Mesenteric fat pad (tissue), 1 donor: ENCODE data around the gene RPL7A. TPM values are rescaled to one million over a fixed set of nuclear protein-coding genes. Genes with fewer than 3 reads are reported as not detected.
A peak's percentile ranks its signal among the peaks of the same experiment; 100 is the strongest.

Experiments
- DNase-seq: peaks from one replicate; pipeline ENCODE4 v3.0.0-alpha.2; 2020; ENCODE audit warnings: low spot score
- long read RNA-seq: library from polyadenylated mRNA; unstranded; transcript quantifications from one replicate; pipeline ENCODE4 v2.0.0, GENCODE V29; 2020
- total RNA-seq: library from RNA; stranded (reverse); fragmentation: NEBNext Ultra II Directional; extraction: Animal tissue kit (Norgen Biotek cat#: 25700); gene quantifications from one replicate; pipeline ENCODE4 v1.2.1, GENCODE V29; 2021
- donor health status: DM: yes; HTN: yes; CAD: no.

Gene RPL7A
- total RNA-seq = 1,535 TPM
- long read RNA-seq, transcript RPL7A-202 (8 exons, 891 nt) = major isoform, 293 of 497 reads
- long read RNA-seq, partial matches to known transcripts = 171 of 497 reads
- long read RNA-seq, other reads (novel, unspliced or antisense) = 26 of 497 reads

GRCh38 chr9:133347985-133348717, at the start of gene RPL7A, which contains the start of gene MED22:
Gene RPL7A, plus strand, starts transcription at chr9:133348218. Its CDS starts 26 bp downstream, at chr9:133348244.
Gene MED22, minus strand, starts transcription at chr9:133348131. Its CDS starts 1,469 bp downstream, at chr9:133346662.
- peak; percentile 94 for DNase-seq

- DNase-seq = peak; percentile 12
These were observed 48.0 kb upstream of the RPL7A start for GRCh38 chr9:133299996-133300395.

- DNase-seq = peak; percentile 67
These were observed 46.5 kb upstream of the RPL7A start for GRCh38 chr9:133301253-133302230.

- peak; percentile 68 for DNase-seq
These were observed 44.5 kb upstream of the RPL7A start for GRCh38 chr9:133303266-133304157.

GRCh38 chr9:133304158-133304470, 43.9 kb upstream of the RPL7A start:
- DNase-seq = peak; percentile 75

- peak; percentile 84 for DNase-seq
These were observed 43.3 kb upstream of the RPL7A start for GRCh38 chr9:133304477-133305377.

GRCh38 chr9:133305731-133306130, 42.3 kb upstream of the RPL7A start:
- peak; percentile 67 for DNase-seq

- DNase-seq = peak; percentile 69
These were observed 41.5 kb upstream of the RPL7A start for GRCh38 chr9:133306242-133307204.

GRCh38 chr9:133307301-133307700, 40.7 kb upstream of the RPL7A start:
- no peak for DNase-seq

- DNase-seq = no peak
These were observed 38.4 kb upstream of the RPL7A start for GRCh38 chr9:133309608-133310007.

- DNase-seq = no peak
These were observed 32.0 kb upstream of the RPL7A start for GRCh38 chr9:133315997-133316396.

- peak; percentile 64 for DNase-seq
These were observed 30.5 kb upstream of the RPL7A start for GRCh38 chr9:133317551-133317950.

GRCh38 chr9:133320421-133320881, 27.6 kb upstream of the RPL7A start:
- peak; percentile 72 for DNase-seq

- DNase-seq = peak; percentile 67
These were observed 26.5 kb upstream of the RPL7A start for GRCh38 chr9:133321411-133321935.

GRCh38 chr9:133322701-133323100, 25.3 kb upstream of the RPL7A start:
- DNase-seq = no peak

- no peak for DNase-seq
These were observed 24.8 kb upstream of the RPL7A start for GRCh38 chr9:133323211-133323610.

GRCh38 chr9:133323991-133324703, 23.9 kb upstream of the RPL7A start:
- no peak for DNase-seq
